HG02938 (cell line): ENCODE data around the gene FUT9.

ENCODE experiments used
- ATAC-seq: cut with Tn5 transposase; IDR thresholded peaks from one replicate; pipeline ENCODE4 v1.9.1; 2021; ENCODE audit warnings: mild to moderate bottlenecking, moderate library complexity; ENCODE audit not compliant: unreplicated experiment

FUT9 gene

DNA sequence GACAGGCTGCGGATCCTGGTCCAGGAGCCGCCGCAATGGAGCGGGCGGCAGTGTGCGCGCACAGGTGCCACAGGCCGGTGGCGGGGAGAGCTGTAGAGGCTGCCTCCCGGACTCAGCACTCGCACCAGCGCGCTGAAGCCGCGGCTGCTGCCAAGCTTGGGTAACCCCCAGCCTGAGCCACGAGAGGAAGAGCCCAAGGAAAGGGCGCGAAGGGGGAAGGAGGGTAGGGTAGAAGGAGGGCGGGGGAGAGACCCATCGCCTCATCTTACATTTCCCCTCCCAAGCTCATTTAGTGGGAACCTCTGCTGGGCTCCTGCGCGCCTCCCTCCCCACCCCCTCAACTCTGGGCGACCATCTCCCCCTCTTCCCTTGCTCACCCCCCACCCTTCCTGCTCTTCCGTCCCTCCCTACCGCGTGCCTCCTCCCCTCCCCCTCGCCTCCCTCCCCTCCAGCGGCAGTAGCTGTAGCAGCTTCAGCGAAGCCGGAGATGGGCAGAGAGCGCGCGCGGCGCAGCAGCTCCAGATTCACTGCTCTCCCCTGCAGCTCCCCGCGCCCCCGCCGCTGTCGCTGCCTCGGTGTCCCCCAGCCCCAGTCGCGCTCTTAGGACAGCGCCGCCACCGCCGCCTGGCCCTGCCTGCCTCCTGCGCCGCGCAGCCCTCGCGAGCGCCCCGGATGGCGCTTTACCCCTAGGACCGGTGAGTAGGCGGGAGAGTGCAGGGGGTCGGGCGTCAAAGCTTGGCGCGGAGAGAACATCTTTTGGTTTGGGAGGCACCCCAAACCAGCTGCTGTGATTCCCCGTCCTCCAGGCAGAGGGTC lies at the start of gene FUT9:
Gene FUT9 (plus strand): TSS at position 457 of the 816 bp plus-strand sequence. CDS start 187,182 bp downstream, outside the sequence.
- no peak for ATAC-seq

DNA sequence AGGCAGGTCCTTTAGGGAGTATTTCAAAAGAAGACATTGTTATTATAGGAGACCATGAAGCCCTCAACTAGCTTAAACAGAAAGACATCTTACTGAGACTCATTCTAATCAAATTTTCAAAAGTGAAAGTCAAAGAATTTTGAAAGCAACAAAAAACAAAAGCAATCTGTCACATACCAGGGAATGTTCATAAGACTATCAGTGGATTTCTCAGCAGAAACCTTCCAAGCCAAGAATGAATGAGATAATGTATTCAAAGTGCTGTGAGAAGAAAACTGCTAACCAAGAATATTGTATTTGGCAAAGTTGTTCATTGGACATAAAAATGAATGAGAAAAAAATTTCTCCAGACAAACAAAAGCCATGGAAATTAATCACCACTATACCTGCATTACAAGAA lies 48.2 kb upstream of the FUT9 start:
- ATAC-seq = no peak

DNA sequence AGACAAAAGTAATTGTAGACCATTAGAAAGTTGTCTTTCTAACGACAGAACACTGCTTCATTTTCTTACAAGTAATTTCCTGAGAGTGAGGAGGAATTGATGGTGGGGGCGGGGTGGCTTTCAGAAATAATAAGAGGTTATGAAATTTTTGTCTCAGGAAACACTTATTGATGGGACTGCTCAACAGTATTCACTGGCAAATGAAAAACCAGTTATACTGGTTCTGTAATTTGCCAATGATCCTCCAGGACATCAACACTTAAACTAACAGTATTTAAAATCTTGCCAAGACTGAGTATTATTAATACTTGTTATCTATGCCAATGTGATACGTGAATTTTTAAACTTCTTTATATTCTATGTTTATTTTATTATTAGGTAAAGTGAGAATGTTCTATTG lies 41.8 kb upstream of the FUT9 start:
- no peak for ATAC-seq

DNA sequence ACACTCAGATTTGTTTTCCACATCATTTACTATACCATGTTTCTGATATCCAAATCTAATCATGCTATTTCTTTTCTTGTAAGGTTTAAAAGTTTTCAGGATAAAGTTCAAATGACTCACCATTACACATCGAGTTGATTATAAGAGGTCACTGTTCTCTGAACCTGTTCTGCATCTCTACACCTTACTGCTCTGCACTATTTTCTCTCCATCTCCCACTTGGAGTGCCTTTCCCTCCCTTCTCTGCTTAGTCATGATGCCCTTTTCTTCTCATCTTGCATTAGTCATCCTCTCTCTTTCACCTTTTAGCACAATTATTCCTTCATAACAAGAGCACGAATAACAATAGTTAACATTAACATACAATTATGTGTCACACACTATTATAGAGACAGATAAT lies 37.5 kb upstream of the FUT9 start:
- ATAC-seq = no peak

DNA sequence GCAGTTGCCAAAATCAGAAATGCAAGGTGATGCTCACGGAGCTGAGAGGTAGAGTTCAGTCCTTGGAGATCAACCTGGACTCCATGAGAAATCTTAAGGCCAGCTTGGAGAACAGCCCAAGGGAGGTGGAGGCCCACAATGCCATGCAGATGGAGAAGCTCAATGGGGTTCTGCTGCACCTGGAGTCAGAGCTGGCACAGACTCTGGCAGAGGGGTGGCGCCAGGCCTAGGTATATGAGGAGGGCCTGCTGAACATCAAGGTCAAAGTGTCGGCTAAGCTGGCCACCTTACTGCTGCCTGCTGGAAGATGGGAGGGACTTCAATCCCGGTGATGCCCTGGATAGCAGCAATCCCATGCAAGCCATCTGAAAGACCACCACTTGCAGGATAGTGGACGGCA lies 23.9 kb upstream of the FUT9 start:
- ATAC-seq = no peak

DNA sequence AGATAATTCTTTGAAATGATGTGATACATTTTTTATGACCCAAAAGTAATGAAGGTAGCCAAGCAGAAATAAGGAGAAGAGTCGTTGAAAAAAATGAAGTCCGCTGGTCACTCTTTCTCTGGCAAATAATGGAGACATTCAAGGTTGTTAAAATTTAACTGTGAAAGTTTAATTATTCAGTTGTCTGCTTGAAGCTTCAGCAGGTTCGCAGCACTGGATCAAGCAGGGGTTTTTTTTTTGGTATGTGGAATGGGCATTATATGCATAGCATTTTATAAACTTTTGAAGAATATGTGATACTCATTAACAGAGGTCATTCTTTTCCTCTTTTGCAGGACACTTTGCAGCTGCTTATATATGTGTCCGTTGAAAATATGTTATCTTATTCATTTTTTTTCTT lies 21.6 kb upstream of the FUT9 start:
- no peak for ATAC-seq

DNA sequence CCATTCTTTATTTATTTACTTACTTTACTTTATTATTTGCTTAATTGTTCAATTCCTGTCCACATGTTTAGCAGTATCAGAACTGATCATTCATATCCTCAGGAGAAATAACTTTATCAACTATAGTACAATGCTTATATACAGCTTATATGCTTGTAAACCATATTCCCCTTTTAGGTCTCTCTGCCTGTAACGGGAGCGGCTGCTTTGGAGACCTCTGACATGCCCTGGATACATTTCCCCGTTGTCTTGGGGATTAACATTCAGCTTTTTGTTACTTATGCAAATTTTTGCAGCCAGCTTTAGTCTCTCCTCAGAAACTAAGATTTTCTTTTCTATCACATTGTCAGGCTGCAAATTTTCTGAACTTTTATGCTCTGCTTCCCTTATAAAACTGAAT lies 17.6 kb upstream of the FUT9 start:
- no peak for ATAC-seq

DNA sequence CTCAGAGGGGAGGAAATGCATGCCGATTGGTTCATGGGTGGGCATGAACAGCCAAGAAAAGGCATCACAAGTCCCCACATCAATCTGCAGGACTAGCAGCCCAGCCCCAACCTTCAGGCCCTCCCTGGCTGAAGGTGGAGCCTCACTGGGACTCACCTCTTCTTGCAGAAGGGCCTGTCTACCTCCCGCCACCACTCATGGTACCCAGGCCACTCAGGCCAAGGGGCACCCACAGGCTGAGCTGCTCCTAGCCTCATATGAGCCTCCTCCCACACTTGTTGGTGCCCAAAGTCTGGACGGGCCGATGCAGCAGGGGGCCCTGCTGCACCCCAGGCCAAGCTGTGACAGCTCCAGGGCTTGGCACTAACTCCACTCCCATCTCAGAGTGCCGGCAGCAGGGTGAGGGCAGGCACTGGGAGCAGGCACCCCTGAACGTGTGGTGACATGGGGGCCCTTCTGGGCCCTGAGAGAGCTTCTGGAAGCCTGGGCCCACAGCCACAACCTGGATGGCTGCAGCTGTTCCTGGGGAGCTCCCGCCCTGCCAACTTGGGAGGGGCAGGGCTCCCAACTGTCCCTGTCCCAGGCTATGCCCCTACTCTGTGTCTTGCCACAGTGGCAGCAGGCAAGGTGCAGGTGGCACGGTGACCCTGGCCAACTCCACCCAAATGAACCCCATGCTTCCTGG lies 13.7 kb upstream of the FUT9 start:
- no peak for ATAC-seq

DNA sequence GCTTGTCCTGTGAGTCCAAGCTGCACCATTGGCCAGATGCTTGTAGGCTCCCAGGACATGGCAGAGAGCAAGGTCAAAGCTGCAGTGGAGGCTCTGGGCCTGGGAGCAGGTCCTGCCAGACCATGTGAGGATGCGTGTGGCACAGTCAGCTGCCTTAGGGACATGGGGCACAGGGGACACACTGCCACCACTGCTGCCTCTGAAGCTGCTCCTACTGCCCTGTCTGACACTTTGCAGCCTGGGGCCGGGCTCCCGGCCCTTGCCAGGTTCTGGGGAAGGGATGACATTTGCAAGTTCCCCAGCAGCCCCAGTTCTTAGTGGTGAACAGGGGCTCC lies 13.2 kb upstream of the FUT9 start:
- no peak for ATAC-seq

DNA sequence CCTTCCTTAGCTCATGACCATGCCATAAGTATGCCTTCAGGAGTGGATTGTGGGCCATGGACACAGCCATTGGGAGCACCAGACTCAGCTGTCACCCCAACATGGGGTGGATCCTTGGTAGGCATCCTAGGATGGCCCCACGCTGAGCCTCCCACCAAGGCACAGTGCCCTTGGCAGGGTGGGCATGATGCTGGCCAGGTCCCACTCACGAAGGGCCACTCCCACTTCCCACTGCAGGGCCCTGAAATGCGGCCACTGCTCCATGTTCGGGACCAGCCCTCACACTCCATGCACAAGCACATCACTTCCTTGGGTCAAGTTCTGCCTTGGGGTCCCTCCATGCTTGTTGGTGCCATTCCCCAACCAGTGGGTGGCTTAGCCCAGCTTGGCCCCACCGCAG lies 12.9 kb upstream of the FUT9 start:
- no peak for ATAC-seq

DNA sequence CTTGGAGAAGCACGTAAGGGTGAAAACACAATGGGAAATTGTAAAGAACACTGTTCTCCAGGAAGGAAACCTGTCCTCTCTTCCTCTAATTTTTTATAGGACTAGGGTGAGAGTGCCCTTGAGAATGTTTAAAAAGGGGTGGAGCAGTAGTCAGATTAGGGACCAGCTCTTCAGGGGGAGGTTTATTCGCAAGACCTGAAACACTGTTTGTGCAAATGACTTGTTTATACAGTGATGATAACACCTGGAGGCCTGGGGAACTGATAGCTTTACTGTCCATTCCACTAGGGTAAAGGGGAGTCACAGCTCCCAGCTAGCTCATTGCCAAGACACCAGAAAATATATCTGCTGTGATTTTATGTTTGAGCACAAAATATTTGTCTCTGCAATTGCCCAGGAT lies 8.1 kb upstream of the FUT9 start:
- no peak for ATAC-seq

DNA sequence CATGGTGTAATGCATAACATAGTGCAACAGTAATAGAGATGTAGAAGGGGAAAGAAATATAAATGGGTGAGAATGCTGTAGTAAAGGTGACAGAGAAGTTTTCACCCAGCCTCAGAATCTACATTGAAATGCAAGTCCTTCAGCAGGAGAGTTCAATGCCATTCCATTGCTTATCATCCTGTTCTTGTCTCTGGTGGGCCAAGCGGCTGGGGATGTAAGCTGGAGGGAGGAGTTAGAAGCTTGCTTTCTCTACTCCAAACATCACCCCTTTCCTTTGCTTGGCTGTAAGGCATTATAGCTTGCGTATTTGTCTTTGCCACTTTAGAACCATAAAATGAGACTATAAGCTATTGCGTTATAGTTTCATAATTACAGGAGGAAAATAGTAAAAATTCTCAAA lies 2.2 kb upstream of the FUT9 start:
- no peak for ATAC-seq

DNA sequence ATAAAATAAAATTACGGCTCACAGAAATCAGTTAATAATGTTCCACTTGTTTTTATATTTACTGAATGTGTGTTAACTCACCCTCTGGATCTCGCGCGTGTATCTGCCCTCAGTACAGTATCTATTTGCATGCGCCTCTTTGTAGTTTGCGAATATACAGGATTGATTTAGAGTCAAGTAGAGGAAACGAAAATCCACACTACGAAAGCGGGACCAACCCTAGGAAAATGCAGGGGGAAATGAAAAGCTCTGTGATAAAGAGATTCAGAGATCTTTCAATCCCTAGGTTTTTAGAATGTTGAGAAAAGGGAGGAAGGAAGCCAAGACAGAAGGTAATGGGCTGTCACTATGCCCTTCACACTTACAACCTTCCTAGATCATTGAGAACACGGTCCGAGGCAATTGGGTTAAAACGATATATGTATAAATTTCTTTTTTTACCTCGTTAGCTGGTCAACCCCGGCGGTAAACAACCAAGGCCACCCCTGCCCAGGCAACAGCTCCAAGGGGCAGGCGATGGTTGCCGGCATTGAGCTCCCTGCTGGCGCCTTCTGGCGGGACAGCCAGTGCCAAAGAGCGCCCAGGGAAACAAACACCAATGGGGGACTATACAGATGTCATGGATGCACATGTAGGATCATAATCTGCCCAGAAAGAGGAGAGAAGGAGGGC lies 792 bp upstream of the FUT9 start:
- ATAC-seq = no peak

DNA sequence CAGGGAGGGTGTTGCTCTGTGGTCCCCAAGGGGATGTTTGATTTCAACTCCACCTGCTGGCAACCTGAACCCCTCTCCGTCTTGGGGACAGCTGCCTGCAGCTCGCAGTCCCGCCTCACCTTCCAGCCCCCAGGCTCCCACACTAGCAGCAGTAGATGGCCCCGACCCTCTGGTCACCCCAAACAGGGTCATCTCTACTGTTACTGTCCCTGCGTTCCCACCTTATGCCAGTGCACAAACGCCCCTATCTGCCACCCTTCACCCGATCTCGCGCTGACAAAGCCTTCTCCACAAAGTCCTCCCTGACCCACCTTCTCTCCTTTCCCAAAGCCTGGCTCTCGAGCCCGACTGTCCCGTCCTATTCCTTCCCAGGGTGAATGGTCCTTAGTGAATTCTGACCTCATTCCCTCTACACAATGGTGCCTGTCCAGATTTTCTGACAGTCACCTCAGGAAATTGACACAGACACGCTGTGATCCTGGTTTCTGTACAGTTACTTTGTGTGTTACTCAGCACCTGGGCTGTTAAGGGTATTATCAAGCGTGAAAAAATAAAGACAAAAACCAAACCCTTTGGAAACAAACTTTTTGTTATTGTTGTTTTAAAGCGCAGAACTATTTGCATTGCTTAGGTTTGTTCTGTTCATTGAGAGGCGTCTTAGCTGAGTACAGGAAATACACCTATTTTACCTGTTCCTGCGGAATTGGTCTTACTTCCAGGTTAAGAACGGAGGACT lies 728 bp downstream of the FUT9 start:
- no peak for ATAC-seq

DNA sequence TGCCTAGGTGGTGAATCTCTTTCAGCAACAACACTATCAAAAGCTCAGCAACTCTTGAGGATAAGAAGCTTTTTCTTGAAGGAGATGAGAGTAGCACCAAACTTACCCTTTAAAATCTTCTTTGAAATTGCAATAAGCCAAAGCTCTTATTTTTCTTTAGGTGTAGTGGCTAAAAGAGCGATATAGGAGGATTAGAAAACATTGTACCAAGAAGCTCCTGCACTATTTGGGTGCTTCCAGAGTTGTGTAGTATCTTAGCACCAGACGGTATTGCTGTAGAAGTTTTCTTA lies 1.2 kb downstream of the FUT9 start:
- no peak for ATAC-seq

DNA sequence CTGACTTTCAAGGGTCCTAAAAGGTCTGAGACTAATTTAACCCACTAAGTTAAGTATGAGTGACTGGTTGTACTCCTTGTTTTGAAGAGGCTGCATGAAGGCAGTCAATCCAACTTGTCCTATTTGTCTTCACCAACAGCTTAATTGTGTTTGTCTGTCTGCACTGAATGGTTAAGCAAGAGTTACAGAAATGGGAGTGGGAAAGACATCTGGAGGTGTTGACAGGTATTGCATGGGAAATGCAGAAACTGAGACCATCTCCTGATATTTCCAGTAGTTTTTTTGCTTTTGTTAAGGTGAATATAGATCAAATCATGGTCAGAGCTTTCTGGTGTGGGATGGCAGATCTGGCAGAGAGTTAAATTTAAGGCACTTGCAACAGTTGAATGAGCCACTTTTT lies 6.5 kb downstream of the FUT9 start:
- ATAC-seq = no peak

DNA sequence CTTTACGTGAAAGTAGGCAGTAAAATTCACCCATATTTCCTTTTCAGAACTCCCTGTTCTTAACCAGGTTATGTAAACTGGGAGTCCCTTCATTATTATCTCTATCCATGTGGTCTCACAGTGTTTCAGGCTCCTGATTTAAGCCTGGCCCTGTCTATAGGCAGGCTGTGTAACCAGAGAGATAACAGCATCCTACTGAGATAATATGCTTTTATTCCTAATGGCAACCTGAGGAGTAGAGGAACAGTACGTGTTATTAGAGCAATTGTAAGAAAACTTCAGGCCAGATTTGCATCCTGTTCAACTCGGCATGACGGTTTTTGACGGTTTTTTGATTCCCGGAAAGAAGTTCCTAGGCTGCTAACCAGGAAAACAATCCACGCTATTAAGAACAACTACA lies 16.9 kb downstream of the FUT9 start:
- no peak for ATAC-seq

DNA sequence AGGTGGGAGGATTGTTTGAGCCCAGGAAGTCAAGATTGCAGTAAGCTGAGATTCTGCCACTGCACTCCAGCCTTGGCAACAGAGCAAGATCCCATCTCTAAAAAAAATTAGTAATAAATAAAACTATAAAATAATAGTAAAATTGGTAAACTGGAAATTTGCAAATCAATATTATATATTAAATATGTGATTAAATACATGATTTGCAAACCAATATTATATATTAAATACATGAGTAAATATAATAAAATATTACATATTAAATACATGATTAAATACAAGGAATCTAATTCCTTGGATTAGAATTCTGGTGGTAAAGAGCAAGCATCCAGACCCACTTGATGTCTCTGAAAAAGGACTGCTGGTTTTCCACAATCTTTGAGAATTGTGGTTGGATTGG lies 35.8 kb downstream of the FUT9 start:
- no peak for ATAC-seq

DNA sequence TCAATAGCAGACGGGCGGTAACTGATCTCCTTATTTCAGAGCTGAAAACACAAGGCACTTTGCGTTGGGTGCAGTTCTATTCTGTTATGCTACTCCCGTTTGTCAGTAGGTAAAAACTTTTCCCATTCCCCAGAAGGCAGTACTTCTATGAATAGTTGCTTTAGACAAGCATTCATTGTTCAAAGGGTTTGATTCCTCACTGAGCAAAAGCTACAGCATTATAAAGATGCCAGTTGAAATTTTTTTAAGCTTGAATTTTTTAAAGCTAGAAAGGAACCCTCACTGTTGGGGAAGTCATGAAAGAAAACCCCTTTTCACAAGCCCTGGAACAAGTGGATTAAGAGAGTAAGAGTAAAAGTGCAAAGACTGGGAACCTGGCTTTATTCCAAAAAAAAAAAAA lies 42.3 kb downstream of the FUT9 start:
- no peak for ATAC-seq

DNA sequence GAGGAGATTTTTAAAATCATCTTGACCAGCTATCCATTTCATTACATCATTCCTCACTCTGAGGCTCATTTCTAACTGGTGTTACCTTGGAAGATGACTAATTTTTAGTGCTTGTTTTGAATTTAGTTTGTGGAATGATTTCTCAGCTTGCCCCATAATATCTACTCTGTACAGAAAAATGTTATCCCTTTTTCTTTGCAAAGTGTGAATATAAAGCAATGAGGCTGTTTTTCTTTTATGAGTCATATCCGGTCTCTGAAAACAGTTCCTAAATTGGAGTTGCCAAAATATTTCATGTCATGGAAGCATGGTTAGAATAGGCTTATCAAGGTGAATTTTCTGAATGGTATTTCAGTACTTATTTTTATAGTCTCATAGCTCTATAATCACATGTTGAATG lies 43.8 kb downstream of the FUT9 start:
- no peak for ATAC-seq

DNA sequence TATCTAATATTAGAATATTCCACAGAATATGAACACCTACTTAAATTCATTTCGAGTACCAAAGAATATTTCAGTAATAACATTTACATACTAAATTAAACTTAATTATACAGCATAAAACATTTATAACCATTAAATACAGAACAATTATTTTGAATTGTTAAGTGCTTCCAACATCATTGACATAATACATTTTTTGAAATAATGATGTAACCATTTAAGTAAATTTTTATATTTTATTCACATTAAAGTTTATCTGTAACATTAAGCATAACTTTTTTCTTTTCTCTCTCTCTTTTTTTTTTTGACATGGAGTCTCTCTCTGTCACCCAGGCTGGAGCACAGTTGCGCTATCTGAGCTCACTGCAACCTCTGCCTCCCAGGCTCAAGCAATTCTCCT lies 44.5 kb downstream of the FUT9 start:
- ATAC-seq = no peak

DNA sequence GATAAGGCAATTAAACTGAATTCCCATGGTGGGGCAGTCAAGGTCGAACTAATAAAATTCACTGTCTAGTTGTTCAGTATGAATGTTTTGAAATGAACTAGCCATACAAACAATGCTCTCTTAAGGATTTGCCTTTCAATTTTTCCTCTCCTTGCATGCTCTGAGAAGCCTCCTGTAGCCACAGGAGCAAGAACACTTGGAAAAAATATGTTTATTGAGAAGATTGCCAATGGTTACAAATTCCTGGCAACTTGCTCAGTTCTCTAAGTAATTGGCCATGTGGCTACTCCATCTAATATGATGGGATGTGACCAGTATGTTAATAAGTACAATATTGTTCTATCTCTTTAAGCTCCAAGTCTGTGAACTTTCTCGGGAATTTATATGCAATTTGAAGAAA lies 49.4 kb downstream of the FUT9 start:
- ATAC-seq = no peak
